Pulmonary artery endothelial cell (primary cell): ENCODE results near the gene TMEM9. TPM values are rescaled to one million over a fixed set of nuclear protein-coding genes. Genes with fewer than 3 reads are reported as not detected.

Source experiments
- DNase-seq: peaks from one replicate; pipeline ENCODE4 v3.0.0-alpha.2; 2011; ENCODE audit warnings: low read depth, low spot score
- total RNA-seq: library from RNA; depleted of rRNA; stranded (reverse); fragments of >200 nt; gene quantifications from 2 replicates; pipeline ENCODE4 v1.2.3, GENCODE V29; 2014

Gene TMEM9
- total RNA-seq, 1 donor from 2014 or later, result 58.5 TPM

DNA sequence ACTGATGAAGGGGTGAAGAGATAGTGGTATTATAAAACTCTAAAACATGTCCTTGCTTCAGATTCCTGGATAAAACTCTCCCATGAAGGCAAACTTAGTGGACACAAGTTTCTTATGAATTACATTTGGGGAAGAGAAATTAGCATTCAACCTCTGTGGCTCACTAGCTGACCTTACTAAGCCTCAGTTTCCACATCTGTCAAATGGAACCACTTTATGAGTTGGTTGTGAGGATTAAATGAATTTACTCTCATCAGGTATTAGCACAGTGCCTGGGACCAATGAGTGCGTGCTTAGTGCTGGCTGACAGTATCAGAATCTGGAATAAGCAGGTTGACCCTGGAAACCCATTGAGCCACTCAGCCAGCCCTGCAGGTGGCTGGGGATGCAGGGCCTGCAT, 44.6 kb downstream of the TMEM9 start:
- DNase-seq, result no peak

- no peak for DNase-seq
These were observed 45.7 kb downstream of the TMEM9 start for GRCh38 chr1:201108614-201109013.

DNA sequence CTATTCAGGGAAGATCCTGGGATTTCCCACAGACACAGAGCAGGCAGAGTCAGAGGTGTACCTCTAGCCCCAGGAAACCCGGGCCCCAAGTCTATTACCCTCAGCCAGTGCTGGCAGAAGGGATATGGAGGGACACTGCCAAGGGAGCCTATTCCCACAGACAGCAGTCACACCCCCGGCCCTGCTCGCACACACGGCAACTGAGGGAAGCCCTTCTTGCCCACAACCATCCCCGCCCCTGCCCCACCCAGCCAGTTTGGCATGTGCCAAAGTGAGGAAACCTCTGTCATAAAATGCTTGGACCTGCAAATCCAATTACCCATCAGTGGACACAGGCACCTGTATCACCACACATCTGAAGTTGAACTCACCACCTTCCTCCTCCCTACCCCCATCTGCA, 48.6 kb downstream of the TMEM9 start:
- DNase-seq, result no peak

DNA sequence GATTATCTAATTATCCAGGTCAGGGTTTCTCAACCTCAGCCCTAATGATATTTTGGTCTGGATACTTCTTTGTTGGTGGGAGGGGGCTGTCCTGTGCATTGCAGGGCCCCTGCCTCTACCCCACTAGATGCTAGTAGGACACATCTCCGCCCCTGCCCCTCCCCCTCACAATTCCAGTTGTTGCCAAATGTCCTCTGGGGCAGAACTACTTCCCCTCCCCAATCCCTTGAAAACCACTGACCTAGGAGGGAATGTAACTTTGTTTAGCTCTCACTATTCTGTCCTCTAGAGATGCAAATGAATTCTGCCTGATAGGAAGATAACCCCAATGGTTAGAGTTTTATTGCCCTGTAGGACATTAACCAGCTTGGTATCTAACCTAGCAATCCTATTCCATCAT, 50.1 kb downstream of the TMEM9 start:
- DNase-seq, result no peak

- DNase-seq, result no peak
These were observed 50.6 kb downstream of the TMEM9 start for GRCh38 chr1:201103666-201104065.

GRCh38 chr1:201100169-201100930, 53.9 kb downstream of the TMEM9 start:
- DNase-seq, result no peak

DNA sequence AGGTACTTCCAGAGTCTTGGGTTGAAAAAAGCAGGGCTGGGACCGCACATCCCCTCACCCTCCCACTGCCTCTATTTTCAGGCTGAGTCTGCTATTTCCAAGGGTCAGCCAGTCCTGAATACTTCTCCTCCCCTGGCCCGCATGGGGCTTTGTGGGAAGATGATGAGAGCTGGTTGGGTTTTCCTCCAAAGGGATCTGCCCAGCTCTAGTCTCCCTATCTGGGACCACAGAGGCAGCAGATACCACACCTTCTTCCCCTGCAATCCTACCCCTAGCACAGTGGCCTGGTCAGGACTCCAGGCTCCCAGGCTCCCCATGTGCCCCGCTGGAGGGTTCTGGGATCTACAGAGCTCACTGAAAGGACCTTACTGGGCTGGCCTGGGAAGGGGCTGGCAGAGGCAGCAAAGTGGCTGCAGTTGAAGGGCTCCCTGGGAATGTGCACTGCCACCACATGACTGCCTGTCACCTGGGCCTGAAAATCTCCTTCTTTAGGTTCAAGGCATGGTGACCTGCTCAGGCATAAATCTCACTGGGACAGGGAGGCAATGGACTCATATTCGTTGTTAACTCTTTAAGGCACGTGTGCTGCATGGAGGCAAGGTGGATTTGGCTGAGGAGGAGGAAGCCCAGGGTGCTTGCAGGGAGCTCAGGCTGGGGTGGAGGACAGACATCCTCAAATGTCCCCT, 55.1 kb downstream of the TMEM9 start:
- DNase-seq, result no peak

- DNase-seq, result no peak
These were observed 57.1 kb downstream of the TMEM9 start for GRCh38 chr1:201096977-201097856.

DNA sequence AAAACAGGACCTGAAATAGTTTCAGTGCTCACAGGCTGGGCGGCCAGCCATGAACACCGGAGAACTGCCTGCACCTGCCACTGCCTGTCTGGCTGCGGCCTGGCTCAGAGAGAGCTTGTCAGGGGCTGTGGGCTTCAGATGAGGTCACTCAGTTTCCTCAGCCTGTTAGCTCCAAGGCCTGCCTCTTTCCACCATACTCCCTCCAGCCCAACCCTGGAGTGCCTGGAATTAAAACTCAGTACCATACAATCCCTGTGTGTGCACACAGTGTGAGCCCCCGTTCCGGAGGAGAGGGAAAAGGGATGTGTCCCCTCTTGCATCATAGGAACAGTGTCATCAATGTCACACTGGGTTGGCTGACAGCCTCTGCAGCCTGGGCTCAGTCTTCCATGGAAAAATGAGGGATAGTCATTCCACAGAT, 58.2 kb downstream of the TMEM9 start:
- no peak for DNase-seq

GRCh38 chr1:201095581-201095980, 58.7 kb downstream of the TMEM9 start:
- no peak for DNase-seq

- no peak for DNase-seq
These were observed 59.4 kb downstream of the TMEM9 start for GRCh38 chr1:201094832-201095231.

GRCh38 chr1:201093962-201094361, 60.3 kb downstream of the TMEM9 start:
- no peak for DNase-seq

DNA sequence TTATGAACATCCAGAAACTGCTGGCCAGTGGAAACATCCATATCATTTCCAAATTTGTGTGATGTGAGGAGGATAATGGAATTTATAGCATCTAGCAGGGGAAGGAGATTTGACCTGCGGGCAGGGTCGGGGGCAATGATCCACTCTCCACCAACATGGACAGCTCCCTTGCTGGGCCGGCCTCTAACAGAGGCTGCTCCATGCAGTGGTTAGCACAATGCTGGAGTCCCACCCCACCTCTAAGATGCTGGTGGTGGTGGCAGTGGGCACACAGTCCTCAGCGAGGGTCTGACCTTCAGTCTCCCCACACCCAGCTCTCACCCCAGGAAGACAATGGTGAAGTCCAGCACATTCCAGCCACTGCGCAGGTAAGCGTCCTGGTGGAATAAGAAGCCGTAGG, 60.7 kb downstream of the TMEM9 start:
- DNase-seq, result no peak

DNA sequence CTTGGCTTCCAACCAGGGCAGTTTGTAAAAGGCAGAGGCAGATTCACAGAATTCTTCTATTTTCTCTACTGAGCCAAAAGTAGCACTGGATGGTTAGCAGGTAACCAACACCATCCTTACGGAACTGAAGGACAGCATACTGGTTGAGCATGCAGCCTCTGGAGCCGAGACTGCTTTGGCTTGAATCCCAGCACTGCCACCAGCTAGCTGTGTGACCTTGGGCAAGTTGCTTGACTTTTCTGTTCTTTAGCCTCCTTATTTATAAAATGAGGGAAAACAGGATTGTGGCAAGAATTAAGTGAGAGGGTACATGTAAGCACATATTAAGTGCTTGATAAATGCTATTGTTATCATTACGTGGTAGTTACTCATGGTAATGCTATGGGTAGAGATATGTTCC, 61.5 kb downstream of the TMEM9 start:
- no peak for DNase-seq

DNA sequence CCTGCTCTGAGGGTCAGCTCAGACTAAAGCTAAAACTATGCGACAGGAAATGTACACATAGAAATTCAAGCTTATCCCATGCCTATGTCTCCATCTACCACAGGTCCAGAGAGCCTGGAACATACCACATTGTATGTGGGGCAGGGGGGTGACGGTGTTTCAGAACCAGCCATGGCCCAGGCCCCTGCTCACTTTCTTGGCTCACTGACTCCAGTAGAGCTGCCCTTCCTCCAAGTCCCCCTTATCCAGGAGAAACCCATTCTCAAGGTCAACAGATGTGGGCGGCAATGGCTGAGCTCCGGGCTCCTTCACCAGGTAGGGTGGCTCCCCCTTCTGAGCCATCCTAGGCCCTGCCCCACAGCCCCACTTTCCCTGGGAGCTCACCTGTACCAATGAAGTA, 63.0 kb downstream of the TMEM9 start:
- DNase-seq, result no peak

- no peak for DNase-seq
These were observed 63.7 kb downstream of the TMEM9 start for GRCh38 chr1:201090541-201090940.

DNA sequence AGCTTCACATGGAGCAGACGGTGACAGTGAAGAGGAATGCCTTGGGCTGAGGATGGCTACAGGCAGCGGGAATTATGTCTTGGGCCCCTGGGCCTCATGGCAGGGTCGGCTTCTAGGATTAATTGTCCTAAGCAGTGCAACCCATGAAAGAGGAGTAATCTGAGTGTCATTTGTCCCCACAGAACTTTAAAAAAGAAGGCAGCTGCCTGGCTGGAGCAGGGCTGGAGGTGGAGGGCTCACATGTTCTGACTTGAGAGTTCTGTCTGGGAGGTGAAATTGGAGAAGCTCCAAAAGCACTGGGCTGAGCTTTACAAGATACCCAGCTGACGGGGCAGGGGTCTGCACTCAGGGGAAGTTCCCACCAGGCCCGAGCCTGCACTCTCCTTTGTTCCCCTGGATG, 64.7 kb downstream of the TMEM9 start:
- DNase-seq, result no peak

DNA sequence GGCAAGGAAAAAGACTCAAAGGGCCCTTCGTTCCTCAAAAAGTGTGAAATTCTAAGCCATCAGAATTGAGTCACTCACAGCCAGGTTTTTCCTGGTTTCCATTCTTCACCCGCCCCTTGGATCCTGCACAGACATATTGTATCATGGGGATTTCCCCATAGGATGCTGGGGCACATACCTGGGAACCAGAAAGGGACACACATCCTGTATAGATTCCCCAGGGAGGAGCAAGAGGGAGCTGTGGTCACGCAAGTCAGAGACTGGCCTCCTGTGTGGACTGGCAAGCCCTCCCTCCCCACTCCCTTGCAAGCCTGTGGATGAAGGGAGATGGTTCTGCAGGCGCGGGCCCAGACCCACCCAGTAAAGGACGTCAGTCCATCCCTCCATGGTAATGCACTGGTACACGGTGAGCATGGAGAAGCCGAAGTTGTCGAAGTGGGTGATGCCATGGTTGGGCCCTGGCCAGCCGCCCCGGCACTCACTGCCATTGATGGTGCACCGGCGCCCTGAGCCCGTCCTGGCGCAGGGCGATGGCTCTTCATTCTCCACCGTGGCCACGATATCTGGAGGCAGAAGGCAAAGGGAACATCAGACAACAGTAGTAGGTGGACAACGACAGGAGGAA, 65.3 kb downstream of the TMEM9 start:
- no peak for DNase-seq

GRCh38 chr1:201088395-201088794, 65.9 kb downstream of the TMEM9 start:
- DNase-seq, result no peak

- DNase-seq, result no peak
These were observed 68.2 kb downstream of the TMEM9 start for GRCh38 chr1:201085902-201086735.
